ENCODE data around the gene ELANE.
A peak's percentile ranks its signal among the peaks of the same experiment; 100 is the strongest.

The ELANE gene

GRCh38 chr19:892243-892893 is 40.3 kb downstream of the ELANE start:
- no peak for DNase-seq (ENCODE audit: low read depth, low spot score)
- H3K36me3 ChIP-seq (ENCODE audit: insufficient read depth, low read length) = peaks cover 17% of the 10 kb centered on the region; the same call in 1 of the 2 replicates
- peak overlapping the region; percentile 99 for H3K27ac ChIP-seq
- H3K4me3 ChIP-seq = peak overlapping the region; percentile 97
- no peaks in the 10 kb centered on the region for H3K9me3 ChIP-seq (ENCODE audit: low read depth, low read length)
- TF ChIP-seq FOXP2 (optimal IDR thresholded peaks at IDR 0.05; ENCODE audit: control extremely low read depth, extremely low read length, insufficient read depth) = no peak
- TF ChIP-seq POLR2AphosphoS5 (IDR thresholded peaks at IDR 0.05; ENCODE audit: borderline replicate concordance, low read depth, low read length) = no peak
- TF ChIP-seq EZH2 (IDR thresholded peaks at IDR 0.05) = no peak
- peak overlapping the region; percentile 98 for H3K9ac ChIP-seq (ENCODE audit: insufficient read length)

DNA sequence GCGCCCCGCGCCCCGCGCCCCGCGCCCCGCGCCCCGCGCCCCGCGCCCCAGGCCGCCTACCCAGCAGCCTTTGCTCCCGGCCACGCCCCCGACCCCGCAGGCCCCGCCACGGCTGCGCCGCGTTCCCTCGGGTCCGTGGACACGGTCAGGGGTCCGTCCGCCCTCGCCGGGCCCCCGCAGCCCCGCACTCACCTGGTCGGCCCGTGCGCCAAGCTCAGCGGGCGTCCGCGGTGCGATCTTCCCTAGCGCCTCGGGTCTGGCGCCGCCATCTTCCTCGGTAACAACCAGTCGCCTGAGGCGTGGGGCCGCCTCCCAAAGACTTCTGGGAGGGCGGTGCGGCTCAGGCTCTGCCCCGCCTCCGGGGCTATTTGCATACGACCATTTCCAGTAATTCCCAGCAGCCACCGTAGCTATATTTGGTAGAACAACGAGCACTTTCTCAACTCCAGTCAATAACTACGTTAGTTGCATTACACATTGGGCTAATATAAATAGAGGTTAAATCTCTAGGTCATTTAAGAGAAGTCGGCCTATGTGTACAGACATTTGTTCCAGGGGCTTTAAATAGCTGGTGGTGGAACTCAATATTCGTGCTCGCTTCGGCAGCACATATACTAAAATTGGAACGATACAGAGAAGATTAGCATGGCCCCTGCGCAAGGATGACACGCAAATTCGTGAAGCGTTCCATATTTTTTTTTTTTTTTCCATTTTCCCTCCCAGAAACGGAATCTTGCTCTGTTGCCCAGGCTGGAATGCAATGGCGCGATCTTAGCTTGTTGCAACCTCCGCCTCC is 41.0 kb downstream of the ELANE start, which contains the start of the genes MED16 and RNU6-9:
MED16 (minus strand) TSS at position 294 of the 796 bp plus-strand sequence. CDS start 2,056 bp downstream, outside the sequence.
RNU6-9 (plus strand) TSS at position 591 of the 796 bp plus-strand sequence.
- DNase-seq (ENCODE audit: low read depth, low spot score) = peak; percentile 91
- Histone ChIP-seq H3K9me3 (ENCODE audit: low read depth, low read length) (no peaks in the 10 kb centered on the region), H3K4me3 (peak within 1 kb of the TSS; percentile 97), H3K27ac (peak within 1 kb of the TSS; percentile 99), H3K36me3 (ENCODE audit: insufficient read depth, low read length) (peaks cover 17% of the 10 kb centered on the region; the same call in 1 of the 2 replicates), H3K9ac (ENCODE audit: insufficient read length) (peak within 1 kb of the TSS; percentile 98)
- TF ChIP-seq POLR2AphosphoS5 (IDR thresholded peaks at IDR 0.05; ENCODE audit: borderline replicate concordance, low read depth, low read length) (peak; percentile 80; the same call in 1 of the 2 replicates), FOXP2 (optimal IDR thresholded peaks at IDR 0.05; ENCODE audit: control extremely low read depth, extremely low read length, insufficient read depth) (no peak)

- Histone ChIP-seq H3K27ac (no peak overlapping the region), H3K9ac (ENCODE audit: insufficient read length) (no peak overlapping the region), H3K36me3 (ENCODE audit: insufficient read depth, low read length) (no peaks in the 10 kb centered on the region; the same call in 1 of the 2 replicates), H3K9me3 (ENCODE audit: low read depth, low read length) (no peaks in the 10 kb centered on the region), H3K4me3 (no peak overlapping the region)
- no peak for TF ChIP-seq FOXP2 (optimal IDR thresholded peaks at IDR 0.05; ENCODE audit: control extremely low read depth, extremely low read length, insufficient read depth)
- TF ChIP-seq POLR2AphosphoS5 (IDR thresholded peaks at IDR 0.05; ENCODE audit: borderline replicate concordance, low read depth, low read length) = no peak
- DNase-seq (ENCODE audit: low read depth, low spot score) = no peak
Observed at GRCh38 chr19:896434-896833, 44.3 kb downstream of the ELANE start.

- Histone ChIP-seq H3K36me3 (ENCODE audit: insufficient read depth, low read length) (no peaks in the 10 kb centered on the region; the same call in 1 of the 2 replicates), H3K4me3 (no peak overlapping the region), H3K9ac (ENCODE audit: insufficient read length) (no peak overlapping the region), H3K9me3 (ENCODE audit: low read depth, low read length) (no peaks in the 10 kb centered on the region), H3K27ac (no peak overlapping the region)
- TF ChIP-seq FOXP2 (optimal IDR thresholded peaks at IDR 0.05; ENCODE audit: control extremely low read depth, extremely low read length, insufficient read depth) = no peak
- TF ChIP-seq EZH2 (IDR thresholded peaks at IDR 0.05) = no peak
- TF ChIP-seq POLR2AphosphoS5 (IDR thresholded peaks at IDR 0.05; ENCODE audit: borderline replicate concordance, low read depth, low read length) = no peak
- no peak for DNase-seq (ENCODE audit: low read depth, low spot score)
Observed at GRCh38 chr19:896999-897398, 44.9 kb downstream of the ELANE start.

DNA sequence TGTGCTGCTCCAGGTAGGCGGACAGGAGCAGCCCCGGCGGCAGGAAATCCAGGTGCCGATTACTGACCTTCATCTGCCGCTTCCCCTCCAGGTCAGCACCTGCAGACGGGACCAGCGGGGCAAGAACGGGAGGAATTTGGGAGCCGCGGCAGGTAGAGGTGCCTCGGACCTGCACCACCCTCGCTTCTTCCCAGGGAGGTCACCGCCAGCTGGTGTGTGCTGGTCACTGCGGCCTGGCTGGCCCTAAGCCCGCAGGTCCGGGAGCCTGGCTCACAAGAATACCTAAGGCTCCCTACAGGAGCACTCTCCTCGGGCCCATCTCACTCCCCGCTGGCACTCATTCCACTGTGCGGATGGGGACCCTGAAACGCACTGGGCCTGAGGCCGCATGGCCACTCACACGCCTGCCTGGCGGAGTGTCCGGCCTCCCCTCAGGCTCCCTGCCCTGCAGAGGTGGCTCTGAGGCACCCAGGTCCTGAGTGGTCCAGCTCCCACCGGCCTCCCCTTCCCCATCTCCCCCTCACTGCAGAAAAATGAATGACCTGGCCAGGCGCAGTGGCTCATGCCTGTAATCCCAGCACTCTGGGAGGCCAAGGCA is 45.4 kb downstream of the ELANE start:
- Histone ChIP-seq H3K9me3 (ENCODE audit: low read depth, low read length) (no peaks in the 10 kb centered on the region), H3K27ac (no peak overlapping the region), H3K9ac (ENCODE audit: insufficient read length) (no peak overlapping the region)

GRCh38 chr19:898663-899062 is 46.6 kb downstream of the ELANE start:
- no peak for DNase-seq (ENCODE audit: low read depth, low spot score)
- Histone ChIP-seq H3K27ac (no peak overlapping the region), H3K9me3 (ENCODE audit: low read depth, low read length) (no peaks in the 10 kb centered on the region), H3K9ac (ENCODE audit: insufficient read length) (no peak overlapping the region), H3K4me3 (no peak overlapping the region), H3K36me3 (ENCODE audit: insufficient read depth, low read length) (no peaks in the 10 kb centered on the region; the same call in 1 of the 2 replicates)
- TF ChIP-seq POLR2AphosphoS5 (IDR thresholded peaks at IDR 0.05; ENCODE audit: borderline replicate concordance, low read depth, low read length) (no peak), FOXP2 (optimal IDR thresholded peaks at IDR 0.05; ENCODE audit: control extremely low read depth, extremely low read length, insufficient read depth) (no peak), EZH2 (IDR thresholded peaks at IDR 0.05) (no peak)

More for the DNA sequence above, 45.4 kb downstream of the ELANE start:
- no peaks in the 10 kb centered on the region; the same call in 1 of the 2 replicates for H3K36me3 ChIP-seq (ENCODE audit: insufficient read depth, low read length)
- DNase-seq (ENCODE audit: low read depth, low spot score) = no peak
- no peak overlapping the region for H3K4me3 ChIP-seq
- no peak for TF ChIP-seq EZH2 (IDR thresholded peaks at IDR 0.05)
- no peak for TF ChIP-seq POLR2AphosphoS5 (IDR thresholded peaks at IDR 0.05; ENCODE audit: borderline replicate concordance, low read depth, low read length)
- TF ChIP-seq FOXP2 (optimal IDR thresholded peaks at IDR 0.05; ENCODE audit: control extremely low read depth, extremely low read length, insufficient read depth) = no peak

DNA sequence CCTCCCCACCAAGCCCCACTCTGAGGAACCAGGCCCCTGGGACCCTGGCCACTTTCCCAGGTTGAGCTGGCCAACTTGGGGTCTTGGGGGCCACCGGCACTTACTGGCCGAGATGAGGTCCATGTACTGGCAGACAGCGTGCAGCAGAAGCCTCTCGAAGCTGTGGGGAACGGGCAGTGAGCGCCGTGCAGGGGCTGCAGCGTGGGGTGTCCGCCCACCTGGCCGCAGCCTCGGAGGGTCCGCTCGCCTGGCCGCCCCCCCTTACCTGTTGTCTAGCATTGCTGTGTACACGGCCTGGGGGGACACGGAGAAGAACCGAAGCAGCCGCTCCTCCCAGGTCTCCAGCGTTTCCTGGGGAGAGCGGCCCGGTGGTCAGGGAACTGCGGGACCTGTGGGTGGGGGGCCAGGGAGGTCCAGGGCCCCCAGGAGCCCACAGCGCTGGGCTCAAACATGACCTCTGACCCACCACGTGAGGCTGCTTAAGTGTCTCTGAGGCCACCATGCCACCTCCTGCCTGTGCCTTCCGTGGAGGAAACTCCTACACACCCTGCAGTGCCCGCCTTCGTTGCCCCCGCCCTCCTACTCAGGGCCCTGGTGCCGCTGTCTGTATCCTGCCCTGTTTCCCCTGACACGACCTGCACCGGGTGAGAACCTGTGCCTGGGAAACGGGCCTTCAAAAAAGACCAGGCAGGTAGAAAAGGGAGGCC is 47.4 kb downstream of the ELANE start:
- Histone ChIP-seq H3K9ac (ENCODE audit: insufficient read length) (no peak overlapping the region), H3K9me3 (ENCODE audit: low read depth, low read length) (no peaks in the 10 kb centered on the region), H3K27ac (no peak overlapping the region), H3K4me3 (no peak overlapping the region), H3K36me3 (ENCODE audit: insufficient read depth, low read length) (no peaks in the 10 kb centered on the region; the same call in 1 of the 2 replicates)
- no peak for DNase-seq (ENCODE audit: low read depth, low spot score)
- TF ChIP-seq FOXP2 (optimal IDR thresholded peaks at IDR 0.05; ENCODE audit: control extremely low read depth, extremely low read length, insufficient read depth) (no peak), POLR2AphosphoS5 (IDR thresholded peaks at IDR 0.05; ENCODE audit: borderline replicate concordance, low read depth, low read length) (no peak), EZH2 (IDR thresholded peaks at IDR 0.05) (no peak)
